Cardiac septum (tissue), 1 donor: ENCODE results near the gene COLEC12. TPM values are rescaled to one million over a fixed set of nuclear protein-coding genes. Genes with fewer than 3 reads are reported as not detected.
"Not testable (repeated sequence)": the region's sequence is repeated elsewhere in the genome, so short reads cannot be mapped to it uniquely, and the experiment has no call there.

Experiments
- DNase-seq: peaks from one replicate; pipeline ENCODE4 v3.0.0-alpha.2; 2020; ENCODE audit warnings: low spot score
- intact Hi-C: fragments of 100-400 bp; cut with DNase I; formaldehyde crosslinking; loops from one replicate; pipeline ENCODE4 v1.14.0; 2022
- total RNA-seq: library from RNA; stranded (reverse); fragmentation: NEBNext Ultra II Directional; extraction: Animal tissue kit (Norgen Biotek cat#: 25700); gene quantifications from one replicate; pipeline ENCODE4 v1.2.1, GENCODE V29; 2021
- donor health status: DM: no; HTN: no; CAD: no.

COLEC12 gene
- total RNA-seq, 1 donor from 2014 or later = 5.5 TPM

DNA sequence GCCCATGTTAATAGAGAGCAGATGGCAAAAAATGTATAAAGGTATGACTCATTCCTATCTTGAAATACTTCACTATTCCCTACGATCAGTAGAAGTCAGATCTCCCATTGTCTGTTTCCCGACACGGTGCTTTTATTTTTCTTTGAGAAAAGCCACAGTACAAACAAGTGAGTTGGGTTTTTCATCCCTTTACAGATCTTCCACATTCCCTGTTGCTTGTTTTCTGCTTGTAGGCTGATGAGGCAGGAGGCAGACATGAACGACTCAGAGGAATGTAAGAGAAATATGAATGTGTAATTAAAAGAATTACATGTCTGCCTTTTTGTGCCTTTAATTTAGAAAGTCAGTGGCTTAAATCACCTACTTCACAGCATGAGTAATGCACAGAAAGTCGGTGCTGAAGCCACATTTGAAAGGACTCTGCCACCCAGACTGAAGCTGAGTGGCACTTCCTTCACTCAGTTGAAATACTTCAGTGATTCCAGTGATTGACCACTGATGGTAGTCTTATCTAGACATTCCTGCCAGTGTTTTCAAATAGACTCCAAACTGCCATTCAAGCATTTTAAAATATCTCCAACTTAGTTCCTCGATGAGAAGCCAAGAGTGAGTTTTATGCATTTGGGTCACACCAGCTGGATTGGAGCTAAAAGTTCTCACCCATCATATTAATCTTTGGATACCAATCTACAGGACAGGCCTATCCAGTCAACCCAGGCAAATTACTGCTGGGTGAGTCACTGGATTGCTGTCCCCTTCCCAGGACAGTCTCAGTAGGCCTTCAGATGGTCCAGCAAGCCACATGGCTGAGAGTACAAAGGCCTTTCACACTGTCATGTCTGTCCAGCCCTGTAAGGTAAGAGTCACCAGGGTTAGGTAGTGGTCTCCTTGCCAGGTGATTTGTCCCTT, 79.0 kb downstream of the COLEC12 start:
- intact Hi-C loops = no loop called here
- DNase-seq = no peak

DNA sequence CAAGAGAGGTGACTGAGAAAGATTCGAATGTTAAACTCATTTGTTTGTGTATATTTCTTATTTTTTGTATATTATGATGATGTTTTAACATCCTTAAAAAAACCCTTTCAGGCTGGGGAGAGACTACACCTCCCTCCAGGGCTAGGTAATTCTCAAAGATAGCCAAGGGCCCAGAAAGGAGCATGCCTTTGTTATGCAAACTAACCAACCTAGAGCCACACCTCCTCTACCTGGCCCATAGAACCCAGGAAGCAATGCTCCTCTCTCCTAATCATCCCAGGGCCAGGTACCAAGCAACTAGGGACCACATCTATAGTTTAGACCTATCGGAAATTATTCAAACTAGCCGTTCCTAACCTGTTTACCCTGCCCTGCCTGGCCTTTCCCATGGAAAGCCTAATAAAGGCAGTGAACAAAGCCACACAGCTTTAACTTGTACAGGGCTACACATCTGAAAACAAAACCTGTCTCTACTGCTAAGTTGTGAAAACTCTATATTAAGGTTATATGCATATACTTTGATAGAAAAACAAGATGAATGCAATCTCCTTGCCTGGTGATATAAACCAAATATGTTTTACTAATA, 79.7 kb downstream of the COLEC12 start:
- intact Hi-C loops = no loop called here
- no peak for DNase-seq

DNA sequence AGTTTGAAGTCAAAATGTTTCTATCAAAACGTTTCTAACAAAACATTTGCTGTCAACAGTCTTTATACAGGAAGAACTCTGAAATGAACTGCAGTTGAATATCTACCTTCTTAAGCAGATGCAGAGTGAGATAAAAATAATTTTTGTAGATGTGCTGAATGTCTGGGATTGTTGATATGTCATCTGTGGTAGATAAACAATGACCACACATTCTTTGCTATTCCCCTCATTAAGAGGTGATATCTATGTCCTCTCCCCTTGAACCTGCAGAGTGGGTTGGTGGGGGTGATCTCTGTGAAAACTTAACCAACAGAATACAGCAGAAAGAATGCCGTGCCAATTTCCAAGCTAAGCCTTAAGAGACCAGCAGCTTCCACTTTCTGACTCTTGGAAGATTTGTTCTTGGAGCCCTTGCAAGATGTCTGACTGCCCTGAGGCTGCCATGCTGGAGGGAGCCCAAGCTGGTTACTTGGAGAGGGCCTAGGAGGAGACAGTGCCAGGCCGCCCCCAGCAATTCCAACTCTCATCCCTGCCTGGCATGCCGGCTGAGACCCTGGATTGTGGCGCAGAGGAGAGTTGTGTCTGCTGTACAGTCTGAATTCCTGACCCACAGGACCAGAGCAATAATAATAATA, 80.8 kb downstream of the COLEC12 start:
- intact Hi-C loops = no loop called here
- DNase-seq = no peak

DNA sequence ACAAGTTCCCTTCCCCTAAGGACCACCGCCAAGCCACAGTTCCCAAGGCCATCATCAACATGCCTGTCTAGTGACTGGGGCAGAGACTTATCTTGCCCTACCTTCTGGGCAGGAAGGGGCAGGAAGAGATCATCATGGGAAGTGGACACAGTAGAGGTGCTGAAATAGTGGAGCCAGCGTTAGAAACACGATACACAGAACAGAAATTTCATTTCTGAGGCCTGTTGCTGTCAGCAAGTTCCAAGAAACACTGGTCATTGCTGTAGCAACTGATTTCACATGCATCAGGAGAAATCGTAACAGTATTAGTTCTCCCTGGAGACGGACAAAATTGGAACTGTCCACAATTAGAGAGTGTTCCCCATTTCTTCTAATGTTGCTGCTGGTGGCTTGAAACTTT, 83.0 kb downstream of the COLEC12 start:
- DNase-seq = no peak
- intact Hi-C loops = no loop called here

DNA sequence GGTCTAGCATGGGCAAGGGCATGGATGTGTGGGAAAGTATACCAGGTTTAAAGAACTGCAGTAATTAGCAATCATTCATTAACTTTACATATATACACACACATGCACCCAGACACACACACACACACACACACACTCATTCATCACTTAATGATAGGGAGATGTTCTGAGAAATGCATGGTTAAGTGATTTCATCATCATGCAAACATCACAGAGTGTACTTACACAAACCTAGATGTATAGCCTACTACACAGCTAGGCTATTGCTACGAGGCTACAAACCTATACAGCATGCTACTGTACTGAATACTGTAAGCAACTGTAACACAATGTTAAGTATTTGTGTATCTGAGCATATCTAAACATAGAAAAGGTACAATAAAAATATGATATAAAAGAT, 83.6 kb downstream of the COLEC12 start:
- intact Hi-C loops = no loop called here

DNA sequence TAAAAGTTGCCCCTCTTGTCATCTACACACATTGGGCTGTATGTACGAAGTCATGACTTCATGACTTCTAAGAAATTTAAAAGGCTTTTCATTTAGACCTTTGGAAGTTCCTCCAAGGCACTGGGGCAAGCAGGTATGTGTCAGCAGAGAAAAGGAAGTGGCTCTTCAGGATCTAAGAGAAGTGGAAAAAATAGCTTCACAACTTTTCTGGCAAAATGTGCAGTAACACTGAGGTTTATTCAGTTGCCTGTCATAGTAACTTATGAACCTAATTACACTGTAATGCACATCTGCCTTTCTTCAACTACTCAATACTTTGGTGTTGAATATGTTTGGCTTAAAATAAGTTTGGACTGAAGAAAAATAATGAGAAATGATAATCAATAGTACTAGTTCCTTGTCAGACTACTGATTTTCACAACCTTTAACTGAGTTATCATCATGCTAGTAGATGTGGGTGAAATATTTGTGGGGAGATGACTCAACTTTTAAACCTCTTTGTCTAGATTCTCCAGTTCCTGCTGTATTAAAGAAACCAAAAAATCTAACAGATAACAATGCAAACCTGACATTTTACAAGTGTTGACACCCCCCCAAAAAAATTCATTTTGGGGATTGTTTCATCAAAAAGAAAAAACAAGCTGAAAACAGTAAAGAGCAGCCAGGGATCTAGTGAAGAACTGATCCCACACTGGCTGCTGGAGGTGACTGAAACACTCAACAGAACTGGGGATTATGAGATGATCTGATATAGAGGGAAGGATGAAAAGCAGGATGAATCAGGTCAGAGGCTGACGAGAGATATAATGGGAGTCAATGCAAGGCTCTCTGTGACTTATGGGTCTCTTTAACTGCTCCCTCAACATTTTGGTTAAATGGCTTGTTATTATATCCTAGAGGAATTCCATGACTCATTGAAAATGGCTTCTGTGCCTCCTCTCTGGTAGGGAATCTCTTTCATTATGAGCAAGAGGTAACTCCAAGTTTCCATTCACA, 84.6 kb downstream of the COLEC12 start:
- intact Hi-C loops = no loop called here
- no peak for DNase-seq

More for the DNA sequence above, 83.6 kb downstream of the COLEC12 start:
- no peak for DNase-seq

DNA sequence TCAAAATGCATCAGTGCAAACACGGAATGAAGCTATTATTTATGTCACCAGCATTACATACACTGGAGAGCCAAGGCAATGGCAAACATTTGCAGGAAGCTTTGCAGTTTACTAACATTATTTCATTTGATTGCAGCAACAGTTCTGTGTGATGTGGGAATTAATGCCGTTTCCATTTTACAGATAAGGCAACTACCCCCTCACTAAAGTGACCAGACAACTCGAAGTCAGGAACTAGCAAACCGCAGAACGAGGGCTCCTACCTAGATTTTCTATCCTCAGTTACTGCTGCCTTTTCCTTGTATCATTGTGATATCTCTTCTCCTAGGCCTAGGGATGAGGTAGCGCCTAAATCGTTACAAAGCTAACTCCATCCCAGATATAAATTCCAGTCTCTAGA, 85.5 kb downstream of the COLEC12 start:
- no peak for DNase-seq
- intact Hi-C loops = no loop called here

DNA sequence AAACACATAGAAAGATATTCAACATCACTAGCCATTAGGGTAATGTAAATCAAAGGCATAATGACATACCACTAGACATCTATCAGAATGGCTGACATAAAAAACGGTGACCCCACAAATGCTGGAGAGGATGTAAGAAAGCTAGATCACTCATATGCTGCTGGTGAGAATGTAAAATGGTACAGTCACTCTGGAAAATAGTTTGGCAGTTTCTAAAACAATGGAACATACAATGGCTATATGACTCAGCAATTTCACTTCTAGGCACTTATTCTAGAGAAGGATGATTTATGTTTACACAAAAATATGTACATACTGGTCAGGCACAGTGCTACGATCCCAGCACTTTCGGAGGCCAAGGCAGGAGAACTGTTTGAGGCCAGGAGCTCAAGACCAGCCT, 87.3 kb downstream of the COLEC12 start:
- intact Hi-C loops = no loop called here
- no peak for DNase-seq

DNA sequence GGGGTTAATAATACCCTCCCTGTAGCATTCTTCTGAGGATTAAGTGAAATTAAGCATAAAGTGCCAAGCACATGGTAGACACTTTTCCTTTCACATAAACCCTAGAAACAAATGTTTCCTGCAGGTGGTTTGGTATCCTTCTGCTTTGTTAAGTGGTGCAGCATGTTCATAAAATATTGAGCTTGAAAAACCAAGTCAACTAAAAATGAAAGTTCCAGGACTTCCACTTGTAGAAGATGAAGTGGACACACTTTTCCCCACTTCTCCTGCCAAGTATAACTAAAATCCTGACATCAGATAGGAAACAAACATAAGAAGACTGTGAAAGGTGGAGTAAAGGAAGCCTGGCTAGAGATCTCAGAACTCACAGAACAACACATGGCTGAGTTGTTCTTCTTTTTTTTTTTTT, 90.5 kb downstream of the COLEC12 start:
- intact Hi-C loops = no loop called here
- DNase-seq = no peak

DNA sequence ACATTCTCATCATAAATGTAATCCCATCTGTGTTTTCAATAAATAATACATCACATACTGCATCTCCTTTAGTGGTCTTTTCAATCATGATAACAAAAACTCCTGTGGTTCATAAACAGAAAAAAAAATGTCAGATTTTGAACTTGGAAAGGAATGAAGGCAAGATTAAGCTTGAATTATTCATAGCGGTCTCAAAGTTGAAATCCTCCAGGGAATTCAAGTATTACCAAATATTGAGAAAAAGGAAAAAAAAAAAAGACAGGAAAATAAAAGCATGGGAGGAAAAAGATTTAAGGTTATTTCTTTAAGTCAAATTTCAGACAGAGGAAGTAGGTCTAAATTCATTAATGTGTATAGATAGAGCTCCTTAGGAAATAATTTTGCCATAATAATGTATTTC, 92.1 kb downstream of the COLEC12 start:
- intact Hi-C loops = no loop called here
- DNase-seq = no peak

DNA sequence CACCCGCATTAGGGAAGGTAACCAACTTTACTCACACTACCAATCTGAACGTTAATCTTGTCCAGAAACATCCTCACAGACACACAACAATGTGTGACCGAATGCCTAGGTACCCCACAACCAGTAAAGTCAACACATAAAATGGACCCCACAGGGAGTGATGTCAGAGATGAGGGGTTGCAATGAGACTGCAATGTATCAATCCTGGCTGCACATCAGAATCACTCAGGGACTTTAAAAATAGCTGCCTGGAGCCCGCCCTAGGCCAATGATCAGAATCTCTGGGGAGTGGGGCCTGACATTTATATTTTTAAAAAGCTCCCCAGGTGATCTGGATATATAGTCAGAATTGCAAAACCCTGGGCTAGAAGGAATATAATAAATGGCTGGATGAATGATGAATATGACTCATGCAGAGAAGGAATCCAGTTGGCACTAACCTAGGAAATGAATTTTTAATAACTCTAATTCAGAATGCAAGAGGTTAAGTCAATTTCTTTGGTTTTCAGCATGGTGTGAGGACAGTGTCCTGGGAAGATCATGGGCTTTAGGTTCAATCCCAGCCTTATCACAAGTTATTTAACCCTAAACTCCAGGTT, 92.8 kb downstream of the COLEC12 start:
- intact Hi-C loops = no loop called here
- no peak for DNase-seq

DNA sequence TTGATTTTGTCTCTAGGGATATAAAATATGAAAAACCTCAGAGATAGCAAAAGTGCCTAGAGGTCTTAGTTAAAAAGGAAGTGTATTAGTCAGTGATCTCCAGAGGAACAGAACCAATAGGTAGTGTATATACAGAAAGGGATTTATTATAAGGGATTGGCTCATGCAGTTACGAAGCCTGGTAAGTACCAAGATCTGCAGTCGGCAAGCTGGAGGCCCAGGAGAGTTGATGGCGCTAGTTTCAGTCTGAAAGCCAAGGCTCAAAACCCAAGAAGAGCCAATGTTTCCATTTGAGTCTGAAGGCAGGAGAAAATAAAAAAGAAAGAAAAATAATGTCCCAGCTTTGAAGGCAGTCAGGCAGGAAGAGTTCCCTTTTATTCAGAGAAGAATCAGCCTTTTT, 93.3 kb downstream of the COLEC12 start:
- DNase-seq = no peak
- intact Hi-C loops = no loop called here

DNA sequence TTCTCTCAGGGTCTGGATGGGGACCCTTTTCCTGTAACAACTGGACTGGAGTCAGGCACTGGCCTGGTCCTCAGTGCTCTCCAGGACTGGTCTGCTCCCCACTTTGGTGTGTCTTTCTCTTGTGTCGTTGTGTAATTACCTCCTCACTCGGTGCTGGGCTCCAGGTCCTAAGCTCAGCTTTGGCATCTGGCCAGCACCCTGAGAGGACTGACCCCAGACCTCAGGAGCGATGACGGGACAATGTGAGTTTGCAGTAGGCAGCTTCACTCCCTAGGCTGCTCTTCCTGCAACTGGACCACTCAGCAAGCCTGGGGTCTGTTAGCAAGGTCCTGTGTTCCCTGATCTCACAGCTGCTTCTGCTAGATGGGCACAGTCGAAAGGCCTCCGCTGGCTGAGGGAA, 93.8 kb downstream of the COLEC12 start:
- DNase-seq = no peak
- intact Hi-C loops = no loop called here

DNA sequence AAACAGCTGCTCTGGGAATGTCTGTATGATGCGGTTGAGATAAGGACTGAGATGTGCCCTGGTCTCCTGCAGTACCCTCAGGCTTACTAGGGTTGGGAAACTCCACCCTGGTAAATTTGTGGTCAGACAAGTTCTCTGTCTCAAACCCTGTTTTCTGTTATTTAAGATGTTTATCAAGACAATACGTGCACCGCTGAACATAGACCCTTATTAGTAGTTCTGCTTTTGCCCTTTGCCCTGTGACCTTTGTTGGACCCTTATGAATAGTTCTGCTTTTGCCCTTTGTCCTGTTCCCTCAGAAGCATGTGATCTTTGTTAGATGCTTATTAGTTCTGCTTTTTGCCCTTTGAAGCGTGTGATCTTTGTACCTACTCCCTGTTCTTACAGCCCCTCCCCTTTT, 95.5 kb downstream of the COLEC12 start:
- DNase-seq, intact Hi-C loops: not testable (repeated sequence)

DNA sequence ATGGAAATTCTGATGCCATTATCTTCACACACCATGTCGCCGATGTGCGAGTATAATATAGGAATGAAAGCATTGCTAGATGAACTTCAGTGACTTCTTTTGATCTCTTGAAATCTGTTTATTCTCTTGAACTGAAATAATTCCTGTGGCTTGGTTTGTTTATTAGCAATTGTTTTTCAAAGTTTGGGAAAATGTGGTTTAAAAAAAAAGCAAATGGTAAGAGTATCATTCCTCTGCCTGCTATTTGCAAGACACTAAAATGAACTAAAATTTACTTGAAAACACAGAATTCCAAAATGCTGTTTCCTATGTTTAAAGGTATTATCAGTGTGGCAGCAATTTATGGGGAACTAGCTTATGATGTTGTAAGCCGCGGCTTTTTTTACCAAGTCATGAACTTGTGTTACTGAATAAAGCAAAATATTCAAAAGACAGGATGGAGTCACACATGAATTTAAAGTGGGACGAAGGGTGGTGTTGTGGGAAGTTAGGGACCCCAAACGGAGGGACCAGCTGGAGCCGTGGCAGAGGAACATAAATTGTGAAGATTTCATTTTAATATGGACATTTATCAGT, 96.4 kb downstream of the COLEC12 start:
- DNase-seq = no peak
- intact Hi-C loops = no loop called here

DNA sequence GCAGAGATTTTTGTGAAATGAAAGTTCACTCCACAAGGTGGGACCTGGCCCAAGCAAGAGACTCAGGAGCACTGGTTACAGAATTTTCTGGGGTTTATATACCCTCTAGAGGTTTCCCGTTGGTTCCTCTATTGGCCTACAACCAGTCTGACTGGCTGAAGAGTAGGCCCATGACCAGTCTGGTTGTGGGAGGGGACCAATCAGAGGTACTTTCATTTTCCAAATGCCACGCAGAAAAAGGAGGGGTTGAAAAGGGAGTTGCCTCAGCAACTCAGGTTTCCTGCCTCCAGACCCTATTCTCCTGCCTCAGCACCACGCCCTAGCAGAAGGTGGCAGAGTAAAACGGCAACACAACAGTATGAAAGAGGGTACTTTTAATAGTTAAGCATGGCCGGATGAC, 98.4 kb downstream of the COLEC12 start:
- no peak for DNase-seq
- intact Hi-C loops = no loop called here

DNA sequence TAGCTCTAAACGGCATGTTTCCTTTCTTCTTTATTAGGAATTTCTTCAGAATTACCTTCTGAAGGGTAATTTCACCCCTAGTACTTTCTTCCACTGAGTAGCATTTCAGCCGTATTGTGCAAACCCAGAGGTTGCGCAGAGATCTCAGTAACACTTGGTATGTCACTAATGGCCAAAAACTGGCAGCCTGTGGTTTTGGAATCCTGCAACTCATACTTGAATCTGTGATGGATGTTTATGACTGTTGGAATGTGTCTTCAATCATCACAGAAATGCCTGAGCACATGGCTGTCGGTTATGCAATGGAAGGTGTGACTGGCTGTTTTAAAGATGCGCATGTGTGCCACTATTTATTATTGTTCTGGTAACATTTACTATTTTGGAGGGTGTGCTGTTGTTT, 100.0 kb downstream of the COLEC12 start:
- DNase-seq = no peak
- intact Hi-C loops = no loop called here

DNA sequence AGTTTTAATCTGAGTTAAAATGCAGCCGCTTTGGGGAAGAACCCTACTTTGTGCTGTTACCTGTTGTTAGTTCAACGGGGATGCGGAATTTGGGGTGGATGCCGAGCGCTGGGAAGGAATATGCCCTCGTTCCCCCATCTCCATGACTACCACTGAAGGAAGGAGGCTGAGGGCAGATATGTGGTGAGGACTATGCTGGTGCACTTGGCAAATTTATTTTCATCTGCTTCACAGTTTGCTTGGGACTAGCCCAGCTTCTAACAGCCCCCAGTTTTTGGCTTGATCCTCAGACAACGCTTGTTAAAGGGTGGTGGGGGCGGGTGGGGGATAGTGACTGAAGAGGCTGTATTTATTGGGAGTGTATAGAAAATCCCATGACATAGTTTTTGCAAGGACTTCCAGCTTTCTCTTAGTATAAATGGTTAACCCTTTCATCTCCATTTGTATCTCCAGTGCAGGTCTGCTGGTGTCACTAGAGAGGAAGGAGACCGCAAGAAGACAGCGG, 100.8 kb downstream of the COLEC12 start:
- DNase-seq = no peak
- intact Hi-C loops = no loop called here
